ENCODE results near the gene ENTPD6.
"Not testable (repeated sequence)": the region's sequence is repeated elsewhere in the genome, so short reads cannot be mapped to it uniquely, and the experiment has no call there.

ENTPD6 gene

DNA sequence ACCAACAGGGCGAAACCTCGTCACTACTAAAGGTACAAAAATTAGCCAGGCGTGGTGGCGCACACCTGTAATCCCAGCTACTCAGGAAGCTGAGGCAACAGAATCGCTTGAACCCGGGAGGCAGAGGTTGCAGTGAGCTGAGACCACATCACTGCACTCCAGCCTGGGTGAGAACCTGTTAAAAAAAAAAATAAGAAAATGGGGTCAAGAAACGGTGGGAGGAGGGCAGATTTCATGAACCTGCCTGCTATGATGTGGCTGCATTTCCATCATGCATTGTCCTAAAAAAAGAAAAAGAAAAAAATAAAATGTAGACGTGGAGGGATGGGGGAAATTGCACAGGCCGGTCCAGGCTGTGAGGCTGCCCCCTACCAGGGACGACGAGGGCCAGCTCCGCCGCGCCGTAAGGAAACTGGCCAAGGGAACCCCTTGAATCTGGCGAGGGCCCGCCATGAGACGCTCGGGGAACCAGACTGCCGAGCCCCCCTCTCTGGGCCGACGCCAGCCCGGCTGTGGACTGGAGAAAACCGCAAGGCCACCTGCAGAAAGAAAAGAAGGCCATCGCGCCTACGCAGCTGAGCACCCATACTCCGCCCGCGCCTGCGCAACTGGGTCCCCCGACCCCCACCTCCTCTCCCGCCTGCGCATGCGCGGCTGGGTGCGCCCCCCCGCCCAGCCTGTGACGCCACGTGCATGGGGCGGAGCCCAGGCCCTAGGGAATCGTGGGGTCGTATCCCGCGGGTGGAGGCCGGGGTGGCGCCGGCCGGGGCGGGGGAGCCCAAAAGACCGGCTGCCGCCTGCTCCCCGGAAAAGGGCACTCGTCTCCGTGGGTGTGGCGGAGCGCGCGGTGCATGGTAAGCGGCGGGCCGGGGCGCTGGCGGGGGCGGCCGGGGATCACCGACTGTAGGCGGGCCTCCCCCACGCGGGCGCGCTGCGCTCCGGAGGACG, at the start of gene ENTPD6:
Gene ENTPD6 (plus strand): TSS at position 699 of the 948 bp plus-strand sequence. CDS start 10,825 bp downstream, outside the sequence.
- DNase-seq, result peak; percentile 94

DNA sequence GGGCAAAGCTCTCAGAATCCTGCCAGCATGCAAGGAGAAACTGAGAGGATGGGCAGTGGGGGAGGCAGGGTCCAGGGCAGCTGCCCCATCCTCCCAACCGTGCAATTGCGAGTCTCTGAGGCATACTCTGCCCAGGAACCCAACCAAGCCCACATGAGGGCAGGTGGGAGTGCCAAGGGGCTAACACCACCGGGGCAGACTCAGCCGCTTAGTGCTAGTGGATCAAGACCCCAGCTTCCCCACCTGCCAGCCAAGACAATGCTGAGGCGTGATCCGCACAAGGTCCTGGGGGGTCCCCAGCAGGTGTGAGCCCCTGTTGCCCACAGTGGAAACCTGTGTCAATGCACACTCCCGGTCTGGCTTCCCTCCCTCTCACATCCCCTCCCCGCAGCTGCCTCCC, 48.5 kb upstream of the ENTPD6 start:
- DNase-seq, result no peak

DNA sequence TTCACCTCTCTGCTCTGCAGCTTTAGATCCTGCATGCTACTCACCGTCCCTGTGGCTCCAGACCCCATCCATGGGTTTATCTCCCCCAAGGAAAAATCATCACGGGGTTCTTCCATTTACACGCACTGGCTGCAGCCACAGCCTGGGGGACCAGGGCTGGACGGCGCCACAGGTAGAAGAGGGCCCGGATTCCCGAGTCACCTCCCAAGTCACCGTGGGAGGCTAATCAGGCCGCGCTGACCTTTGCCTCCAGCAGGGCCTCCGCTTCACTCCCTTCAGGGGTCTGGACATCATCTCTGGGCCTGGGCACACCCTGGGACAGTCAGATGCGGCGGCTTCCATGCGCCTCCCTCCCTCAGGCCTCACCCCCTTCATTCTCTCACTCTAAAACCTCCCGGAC, 47.8 kb upstream of the ENTPD6 start:
- no peak for DNase-seq

DNA sequence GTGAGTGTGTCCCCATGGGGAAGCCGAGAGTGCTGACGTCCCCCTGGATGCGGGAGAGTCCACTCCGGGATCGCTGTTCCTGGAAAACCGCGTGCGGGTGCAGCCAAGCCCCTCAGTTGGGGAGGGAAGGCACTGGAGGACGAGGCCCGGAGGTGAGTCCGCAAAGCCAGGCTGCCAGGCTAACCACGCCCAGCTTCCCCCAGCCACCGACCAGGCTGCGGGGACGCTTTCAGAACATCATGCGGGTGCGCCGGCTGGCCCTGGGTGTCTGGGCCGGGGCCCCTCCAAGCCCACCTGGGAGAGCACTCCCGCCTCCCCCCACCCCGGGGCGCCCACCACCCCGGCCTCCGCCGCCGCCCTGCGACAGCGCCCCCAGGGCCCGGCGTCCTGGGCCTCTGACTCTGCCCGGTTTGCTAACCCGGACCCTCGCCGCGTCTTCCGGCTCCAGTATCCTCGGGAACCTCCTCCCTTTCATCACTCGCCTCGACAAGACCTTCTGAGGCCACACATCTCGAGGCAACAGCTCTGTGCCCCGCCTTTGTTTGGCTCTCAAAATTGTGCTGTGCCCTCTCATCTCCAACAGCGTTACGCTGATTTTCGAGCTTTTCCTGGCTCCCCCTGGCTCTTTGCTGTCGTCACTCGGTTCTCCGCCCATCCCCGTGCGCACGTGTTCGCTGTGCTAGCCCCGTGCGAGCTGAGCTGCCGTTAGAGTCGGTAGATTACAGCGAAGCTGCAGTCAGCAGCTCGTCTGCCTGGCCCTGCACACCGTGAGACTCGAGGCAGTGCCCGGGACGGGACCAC, 47.1 kb upstream of the ENTPD6 start:
- peak; percentile 63 for DNase-seq

DNA sequence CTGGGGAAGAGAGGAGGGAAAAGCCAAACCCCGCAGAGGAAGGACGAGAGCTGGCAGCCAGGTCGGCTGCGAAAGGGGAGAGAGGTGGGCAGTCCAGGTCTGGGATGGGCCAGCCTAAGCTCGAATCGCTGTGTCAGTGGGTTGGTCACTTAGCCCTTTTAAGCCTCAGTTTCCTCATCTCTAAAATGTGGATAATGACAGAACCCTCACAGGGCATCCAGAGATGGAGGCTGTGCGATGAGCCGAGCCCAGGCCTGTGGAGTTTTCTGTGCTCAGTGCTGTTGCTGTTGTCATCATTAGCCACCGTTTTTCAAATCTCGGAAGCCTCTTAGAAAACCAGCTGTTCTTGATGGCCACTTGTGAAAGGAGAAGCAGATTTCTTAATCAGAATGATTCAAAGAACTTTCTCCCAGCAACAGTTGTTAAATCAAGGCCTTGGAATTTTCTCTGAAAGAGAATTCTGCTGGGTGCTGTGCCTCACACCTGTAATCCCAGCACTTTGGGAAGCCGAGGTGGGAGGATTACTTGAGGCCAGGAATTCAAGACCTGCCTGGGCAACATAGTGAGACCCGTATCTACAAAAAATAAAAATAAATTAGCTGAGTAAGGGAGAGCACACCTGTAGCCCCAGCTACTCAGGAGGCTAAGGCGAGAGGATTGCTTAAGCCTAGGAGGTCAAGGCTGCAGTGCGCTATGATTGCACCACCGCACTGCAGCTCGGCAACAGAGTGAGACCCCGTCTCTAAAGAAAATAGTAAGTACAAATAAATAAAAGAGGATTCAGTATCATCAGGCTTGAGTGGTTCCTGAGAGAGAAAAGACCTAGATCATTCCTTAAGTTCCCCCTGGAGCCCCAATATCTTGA, 46.3 kb upstream of the ENTPD6 start:
- no peak for DNase-seq

DNA sequence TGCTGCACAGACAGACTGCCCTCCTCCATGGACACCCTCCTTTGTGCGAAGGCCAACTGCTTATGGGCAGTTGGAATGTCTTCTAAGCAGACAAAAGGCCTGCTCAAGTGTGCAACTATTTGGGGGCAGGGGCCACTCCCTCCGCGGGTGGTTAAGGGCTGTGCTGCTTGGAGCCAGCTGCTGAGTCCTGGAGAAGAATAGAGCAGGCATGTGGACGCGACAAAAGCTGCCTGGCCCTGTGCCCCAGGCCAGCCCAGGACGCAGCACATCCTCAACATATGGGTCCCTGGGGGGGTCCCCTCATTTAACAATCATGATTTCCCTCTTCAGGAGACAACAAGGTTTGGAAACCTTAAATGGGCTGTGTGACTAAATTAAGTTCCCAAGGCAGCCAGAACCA, 45.5 kb upstream of the ENTPD6 start:
- DNase-seq, result no peak

DNA sequence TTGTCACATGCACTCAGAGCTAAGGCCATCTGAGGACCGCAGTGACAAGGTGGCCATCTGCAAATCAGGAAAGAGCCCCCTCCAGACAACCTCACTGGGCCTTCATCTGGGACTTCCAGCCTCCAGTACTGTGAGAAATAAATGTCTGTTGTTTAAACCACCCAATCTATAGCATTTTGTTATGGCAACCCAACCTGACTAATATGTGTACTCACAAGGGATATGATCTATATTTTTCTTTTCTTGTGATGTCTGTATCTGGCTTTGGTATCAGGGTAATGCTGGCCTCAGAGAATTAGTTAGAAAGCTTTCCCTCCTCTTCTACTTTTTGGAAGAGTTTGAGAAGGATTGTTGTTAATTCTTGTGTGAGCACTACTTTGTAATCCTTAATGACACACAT, 37.5 kb upstream of the ENTPD6 start:
- no peak for DNase-seq

DNA sequence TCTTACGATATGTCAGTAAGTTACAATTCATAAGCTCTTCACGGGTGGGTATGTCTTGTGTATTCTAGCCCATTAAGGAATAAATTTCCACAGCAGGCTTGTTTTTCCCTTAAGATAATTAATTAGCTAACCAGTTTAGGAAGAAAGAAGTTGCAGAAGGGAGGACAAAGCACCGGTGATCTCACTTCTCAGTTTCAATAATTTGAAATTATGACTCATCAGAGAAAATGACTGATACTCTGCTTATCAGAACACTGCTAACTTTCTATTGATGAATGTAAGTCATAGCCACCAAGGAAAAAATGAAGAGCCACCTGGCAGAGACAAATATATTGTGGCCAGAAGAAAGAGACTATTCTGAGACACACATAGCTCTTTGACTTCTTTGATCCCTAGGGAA, 35.0 kb upstream of the ENTPD6 start:
- DNase-seq, result no peak

DNA sequence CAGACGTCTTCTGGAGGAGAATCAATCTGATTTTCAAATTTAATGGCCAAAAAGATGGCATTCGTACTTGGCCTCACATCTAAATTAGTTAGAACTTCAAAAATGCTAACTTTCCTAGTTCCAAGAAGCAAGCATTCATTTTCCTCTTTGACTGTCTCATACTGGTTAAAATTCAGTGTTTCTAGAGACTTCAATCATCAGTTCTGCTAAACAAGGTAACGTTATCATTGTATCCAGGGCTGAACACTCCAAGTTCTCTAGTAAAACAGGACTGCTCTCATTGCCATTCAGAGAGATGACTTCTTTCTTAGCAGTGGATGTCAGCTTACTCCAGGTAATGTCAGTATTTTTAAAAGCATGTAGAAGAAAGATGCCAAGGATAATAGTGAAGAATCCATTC, 34.6 kb upstream of the ENTPD6 start:
- no peak for DNase-seq

DNA sequence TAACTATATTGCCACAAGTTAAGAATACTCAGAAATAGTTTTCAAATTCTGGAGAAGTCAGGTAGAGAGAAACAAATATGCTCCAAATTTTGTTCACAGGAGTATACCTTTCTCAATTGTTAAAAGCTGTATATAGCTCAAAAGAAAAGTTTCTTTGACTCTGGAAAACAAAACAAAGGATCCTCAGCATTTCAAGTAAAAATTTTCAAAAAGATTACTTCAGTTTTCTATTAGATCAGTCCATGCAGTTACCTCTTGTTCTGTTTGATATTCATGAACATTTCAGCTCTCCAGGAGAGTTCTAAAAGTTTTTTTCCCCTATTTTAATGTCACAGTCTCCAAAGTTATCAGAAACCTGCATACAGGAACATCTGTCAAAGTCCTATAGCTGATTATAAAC, 30.4 kb upstream of the ENTPD6 start:
- DNase-seq, result no peak

DNA sequence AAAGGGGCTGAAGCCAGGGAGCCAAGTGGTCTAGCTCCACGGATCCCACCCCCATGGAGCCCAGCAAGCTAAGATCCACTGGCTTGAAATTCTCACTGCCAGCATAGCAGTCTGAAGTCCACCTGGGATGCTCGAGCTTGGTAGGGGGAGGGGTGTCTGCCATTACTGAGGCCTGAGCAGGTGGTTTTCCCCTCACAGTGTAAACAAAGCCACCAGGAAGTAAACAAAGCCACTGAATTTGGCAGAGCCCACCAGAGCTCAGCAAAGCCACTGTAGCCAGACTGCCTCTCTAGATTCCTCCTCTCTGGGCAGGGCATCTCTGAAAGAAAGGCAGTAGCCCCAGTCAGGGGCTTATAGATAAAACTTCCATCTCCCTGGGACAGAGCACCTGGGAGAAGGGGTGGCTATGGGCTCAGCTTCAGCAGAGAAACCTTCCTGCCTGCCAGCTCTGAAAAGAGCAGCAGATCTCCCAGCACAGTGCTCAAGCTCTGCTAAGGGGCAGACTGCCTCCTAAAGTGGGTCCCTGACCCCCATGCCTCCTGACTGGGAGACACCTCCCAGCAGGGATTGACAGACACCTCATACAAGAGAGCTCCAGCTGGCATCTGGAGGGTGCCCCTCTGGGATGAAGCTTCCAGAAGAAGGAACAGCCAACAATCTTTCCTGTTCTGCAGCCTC, 29.3 kb upstream of the ENTPD6 start:
- not testable (repeated sequence) for DNase-seq

DNA sequence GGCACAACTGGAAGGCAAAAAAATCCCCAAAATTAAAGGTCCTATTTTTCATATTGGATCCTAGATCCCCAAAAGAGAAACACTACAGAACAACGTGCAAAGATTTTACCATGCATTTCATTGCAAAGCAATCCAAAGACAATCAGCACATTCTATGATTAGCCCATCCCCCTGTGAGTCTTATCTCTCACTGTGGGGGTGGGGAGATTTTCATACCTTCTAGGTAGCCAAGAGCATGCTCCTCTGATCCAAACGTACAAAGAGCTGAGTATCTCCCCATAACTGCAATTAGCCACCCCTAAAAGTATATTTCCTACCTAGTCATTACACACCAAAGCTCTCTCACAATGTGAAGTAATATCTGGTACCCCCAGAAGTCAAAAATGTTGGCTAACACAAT, 22.2 kb upstream of the ENTPD6 start:
- DNase-seq, result no peak

DNA sequence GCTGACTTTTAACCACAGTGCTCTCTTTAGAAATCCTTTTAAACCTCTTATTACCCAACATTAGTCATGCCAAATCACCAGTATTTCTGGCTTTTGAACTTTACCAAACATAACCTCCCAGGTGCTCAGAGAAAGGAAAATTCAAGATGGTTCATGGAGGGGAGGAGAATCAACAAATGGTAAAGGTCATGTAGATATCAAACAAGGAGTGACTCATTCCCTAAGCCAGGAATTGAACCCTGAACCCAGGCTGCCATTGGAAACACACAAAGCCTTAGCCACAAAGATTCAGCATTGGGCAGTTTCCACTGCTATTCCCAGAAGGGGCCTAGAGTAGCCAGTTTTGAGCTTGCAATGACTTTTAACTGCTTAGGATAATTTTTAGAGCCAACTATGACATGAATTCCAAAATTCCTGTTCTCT, 21.6 kb upstream of the ENTPD6 start:
- DNase-seq, result no peak

DNA sequence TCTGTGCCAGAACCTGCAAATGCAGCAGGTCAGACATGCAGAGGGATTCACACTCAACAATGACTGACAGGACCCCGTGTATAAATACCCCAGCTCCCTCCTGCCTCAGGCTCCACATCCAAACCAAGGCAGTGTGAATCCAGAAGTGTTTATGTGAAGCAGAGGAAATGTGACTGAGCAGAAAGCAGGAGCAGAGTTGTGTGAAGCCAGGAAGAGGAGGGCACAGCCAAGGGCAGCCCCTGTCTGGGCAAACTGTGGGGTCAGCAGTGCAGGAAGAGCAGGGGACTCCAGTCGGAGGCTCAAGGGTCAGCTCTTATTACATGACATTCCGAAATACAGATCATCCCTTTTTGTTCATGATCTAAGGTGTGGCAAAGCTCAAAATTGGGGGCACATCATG, 19.3 kb upstream of the ENTPD6 start:
- DNase-seq, result no peak

DNA sequence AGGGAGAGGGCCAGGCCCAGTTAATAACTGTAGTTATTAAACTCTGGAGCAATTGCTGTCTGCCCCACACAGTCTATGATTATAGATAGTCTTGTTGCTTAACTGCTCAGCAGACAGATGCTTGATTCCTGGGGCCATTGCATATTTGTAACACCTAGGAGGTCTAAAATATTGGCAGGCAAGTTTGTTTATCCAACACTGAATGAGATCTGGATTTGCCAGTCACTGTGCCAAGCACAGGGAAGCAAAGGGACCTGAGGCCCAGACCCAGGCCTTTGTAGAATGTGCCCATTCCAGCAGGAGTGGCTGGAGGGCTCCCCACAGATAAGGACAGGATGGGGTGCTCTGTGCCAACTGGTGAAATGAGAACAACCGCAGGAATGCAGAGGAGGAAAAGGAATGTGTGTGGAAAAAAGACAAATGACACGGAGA, 17.6 kb upstream of the ENTPD6 start:
- no peak for DNase-seq

DNA sequence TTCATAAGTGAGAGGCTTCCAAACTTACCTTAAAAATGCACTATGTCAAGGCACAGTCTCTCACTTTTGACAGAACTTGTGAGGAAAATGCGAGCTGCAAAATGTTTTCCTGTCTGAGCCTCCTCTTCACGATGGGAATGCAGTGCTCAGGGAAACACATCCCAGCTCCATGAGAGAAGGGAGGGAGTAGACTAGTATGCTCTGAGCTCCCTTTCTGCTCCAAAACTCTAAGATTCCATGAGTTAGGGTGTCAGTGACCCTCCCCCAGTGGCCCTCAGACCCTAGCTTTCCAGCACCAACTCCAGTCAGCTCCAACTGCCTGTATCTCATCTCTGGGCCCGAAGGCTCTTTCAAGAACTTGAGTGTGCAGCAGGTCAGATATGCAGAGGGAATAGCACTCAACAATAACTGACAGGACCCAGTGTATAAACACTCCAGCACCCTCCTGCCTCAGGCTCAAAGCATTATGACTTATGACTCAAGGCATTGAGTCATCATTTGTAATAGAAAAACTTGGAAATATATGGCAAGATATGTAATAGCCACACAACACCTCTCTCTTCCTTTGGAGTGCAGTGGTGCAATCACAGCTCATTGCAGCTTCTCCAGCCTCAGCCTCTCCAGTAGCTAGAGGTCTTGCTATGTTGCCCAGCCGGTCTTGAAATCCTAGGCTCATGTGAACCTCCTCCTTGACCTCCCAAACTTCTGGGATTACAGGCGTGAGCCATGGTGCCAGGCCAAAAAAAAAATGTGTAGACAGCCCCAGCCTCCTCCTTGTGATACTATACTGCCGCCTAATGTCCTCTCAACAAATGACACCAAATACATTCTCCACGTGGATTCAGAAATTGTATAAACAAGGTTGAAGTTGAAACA, 16.7 kb upstream of the ENTPD6 start:
- DNase-seq, result no peak

DNA sequence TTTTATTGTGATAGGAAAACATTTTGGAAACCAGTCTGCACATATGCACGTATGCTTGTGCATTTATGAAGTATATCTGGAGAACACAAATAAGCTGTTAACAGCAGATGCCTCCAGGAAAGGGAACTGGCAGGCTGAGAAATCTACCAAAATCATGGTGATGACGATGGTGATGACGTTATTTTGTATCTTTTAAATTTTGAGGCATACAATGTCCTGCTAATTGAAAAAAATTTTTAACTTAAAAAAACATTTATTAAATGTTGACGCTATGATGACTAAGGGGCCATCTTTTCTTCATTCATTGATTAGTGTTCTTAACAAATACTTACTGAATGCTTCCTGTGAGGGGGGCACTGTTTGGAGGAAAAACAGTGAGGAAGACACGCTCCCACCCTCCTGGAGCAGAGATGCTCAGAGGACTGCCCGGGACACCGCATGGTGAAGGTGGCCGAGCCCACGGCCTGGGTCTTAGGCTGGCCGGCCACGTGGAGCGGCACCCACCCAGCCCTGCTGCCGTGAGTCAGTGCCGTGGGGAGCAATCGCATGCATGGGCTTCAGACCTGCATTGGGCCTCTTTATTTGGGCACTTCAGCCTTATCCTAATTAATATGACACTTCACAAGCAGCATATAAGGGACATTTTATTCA, 15.9 kb upstream of the ENTPD6 start:
- DNase-seq, result no peak

DNA sequence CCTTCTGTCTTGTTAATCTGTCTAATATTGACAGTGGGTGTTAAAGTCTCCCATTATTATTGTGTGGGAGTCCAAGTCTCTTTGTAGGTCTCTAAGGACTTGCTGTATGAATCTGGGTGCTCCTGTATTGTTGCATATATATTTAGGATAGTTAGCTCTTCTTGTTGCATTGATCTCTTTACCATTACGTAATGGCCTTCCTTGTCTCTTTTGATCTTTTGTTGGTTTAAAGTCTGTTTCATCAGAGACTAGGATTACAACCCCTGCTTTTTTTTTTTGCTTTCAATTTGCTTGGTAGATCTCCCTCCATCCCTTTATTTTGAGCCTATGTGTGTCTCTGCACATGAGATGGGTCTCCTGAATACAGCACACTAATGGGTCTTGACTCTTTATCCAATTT, 11.1 kb upstream of the ENTPD6 start:
- DNase-seq, result not testable (repeated sequence)

DNA sequence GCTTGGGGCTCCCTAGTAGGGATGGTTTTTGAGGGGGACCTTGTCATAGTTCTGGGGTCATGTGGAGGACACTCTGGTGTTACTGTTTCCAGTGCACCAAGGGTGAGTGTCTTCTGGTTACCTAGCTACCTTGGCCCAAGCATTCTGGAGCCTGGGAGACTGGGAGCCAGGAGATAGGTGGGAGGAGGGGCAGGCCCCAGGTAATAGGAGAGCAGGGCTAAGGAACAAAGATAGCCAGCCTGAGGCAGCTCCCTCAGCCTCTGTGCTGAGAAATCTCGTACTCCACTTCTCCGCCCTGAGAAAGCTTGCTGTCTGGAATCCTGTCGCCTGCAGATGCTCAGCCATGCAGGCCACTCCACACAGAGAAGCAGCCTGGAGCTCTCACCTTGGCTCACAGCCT, 8.3 kb upstream of the ENTPD6 start:
- no peak for DNase-seq

DNA sequence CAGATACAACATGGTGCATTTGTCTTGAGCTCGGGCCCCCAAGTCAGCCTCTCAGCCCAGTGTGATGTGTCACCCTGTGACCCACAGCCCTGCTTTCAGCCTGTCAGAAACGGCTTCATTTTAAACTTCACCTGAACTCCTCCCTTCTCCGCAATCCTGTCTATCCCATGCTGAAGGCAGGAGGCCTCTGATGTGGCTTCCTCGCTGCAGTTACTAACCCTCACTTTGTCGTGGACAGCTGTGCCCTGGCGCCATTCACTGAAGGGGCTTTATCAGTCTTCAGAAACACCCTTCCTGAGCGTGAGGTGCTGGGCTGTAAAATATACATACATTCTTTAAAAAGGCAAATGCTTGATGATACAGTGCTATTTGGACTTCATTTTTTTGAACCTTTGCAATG, 7.9 kb upstream of the ENTPD6 start:
- no peak for DNase-seq

DNA sequence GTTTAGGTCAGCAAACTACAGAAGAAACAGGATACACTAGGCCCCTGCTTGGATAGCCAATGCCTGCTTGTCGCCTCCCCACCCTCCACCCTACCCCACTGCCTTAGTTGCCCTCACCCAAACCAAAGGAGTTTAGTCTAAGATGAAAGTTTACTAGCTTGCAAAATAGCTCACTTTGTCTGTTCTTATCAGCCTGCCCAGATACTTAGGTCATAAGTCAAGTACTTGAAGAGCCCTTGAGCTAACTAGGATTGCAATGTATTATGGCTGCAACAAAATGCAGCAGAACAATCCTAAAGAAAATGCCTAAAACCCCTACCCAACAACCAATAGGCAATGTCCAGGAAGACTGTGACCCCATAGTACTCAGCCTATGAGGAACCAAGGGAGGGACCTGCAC, 7.3 kb upstream of the ENTPD6 start:
- DNase-seq, result no peak
